PC-9 (cell line): ENCODE results near the gene IL17RE. TPM values are rescaled to one million over a fixed set of nuclear protein-coding genes. Genes with fewer than 3 reads are reported as not detected.

ENCODE experiments used
- BruUV-seq: library from RNA; stranded (reverse); fragments of 400-500 nt; replicated peaks from 2 replicates; lab custom pipeline; 2021; lab: Mats Ljungman, UMichigan
- CTCF ChIA-PET: fragments of 300-600 bp; sonication (Branson Sonifier 250); formaldehyde crosslinking; loops from one replicate; lab custom pipeline; 2022; ENCODE audit warnings: antibody characterized with exemption; lab: Charles Lee
- POLR2A ChIA-PET: fragments of 300-600 bp; sonication (Branson Sonifier 250); formaldehyde crosslinking; loops from one replicate; lab custom pipeline; 2022; ENCODE audit warnings: antibody characterized with exemption; ENCODE audit not compliant: unreplicated experiment; lab: Charles Lee
- DNase-seq, 2 experiments: peaks; one replicate each; pipeline versions ENCODE4 v3.0.0 to v3.0.0-alpha.2; 2015 to 2022; ENCODE audit warnings: mixed read lengths in 1 of 2
- H2AFZ ChIP-seq: fragments of 200-600 bp; sonication (generic); 2 replicates; pipeline ENCODE4 v1.8.1; 2017; ENCODE audit warnings: antibody characterized with exemption
- H3F3A ChIP-seq: fragments of 200-600 bp; sonication (generic); 2 replicates; pipeline ENCODE4 v1.8.1; 2017; ENCODE audit warnings: antibody characterized with exemption, mild to moderate bottlenecking, low read depth; ENCODE audit not compliant: insufficient read depth
- H3K27ac ChIP-seq: fragments of 200-600 bp; sonication (generic); 2 replicates; pipeline ENCODE4 v1.6.1; 2016; ENCODE audit warnings: mixed run types
- H3K27me3 ChIP-seq: fragments of 200-600 bp; sonication (generic); 2 replicates; pipeline ENCODE4 v1.6.1; 2016; ENCODE audit warnings: low read depth, mixed run types; ENCODE audit not compliant: insufficient read depth
- H3K36me3 ChIP-seq: fragments of 200-600 bp; sonication (generic); 2 replicates; pipeline ENCODE4 v1.6.1; 2016; ENCODE audit warnings: low read depth, mixed run types
- H3K4me1 ChIP-seq: fragments of 200-600 bp; sonication (generic); replicated peaks from 2 replicates; pipeline ENCODE4 v1.6.1; 2016; ENCODE audit warnings: mixed run types; ENCODE audit not compliant: insufficient read depth
- H3K4me2 ChIP-seq: fragments of 200-600 bp; sonication (generic); 2 replicates; pipeline ENCODE4 v1.6.1; 2017; ENCODE audit warnings: mixed run types
- H3K4me3 ChIP-seq: fragments of 200-600 bp; sonication (generic); 2 replicates; pipeline ENCODE4 v1.6.1; 2016; ENCODE audit warnings: mixed run types
- H3K79me2 ChIP-seq: fragments of 200-600 bp; sonication (generic); 2 replicates; pipeline ENCODE4 v1.6.1; 2017; ENCODE audit warnings: low read depth, mixed run types
- H3K9me2 ChIP-seq: fragments of 200-600 bp; sonication (generic); 2 replicates; pipeline ENCODE4 v1.8.1; 2017; ENCODE audit warnings: mild to moderate bottlenecking; ENCODE audit not compliant: insufficient read depth
- H3K9me3 ChIP-seq: fragments of 200-600 bp; sonication (generic); 2 replicates; pipeline ENCODE4 v1.8.1; 2016; ENCODE audit warnings: low read depth; ENCODE audit not compliant: insufficient read depth
- H4K20me1 ChIP-seq: fragments of 200-600 bp; sonication (generic); 2 replicates; pipeline ENCODE4 v1.8.1; 2017; ENCODE audit not compliant: insufficient read depth
- CTCF ChIP-seq: fragments of 200-600 bp; sonication (generic); conservative IDR thresholded peaks from 2 replicates; pipeline ENCODE4 v1.6.1; 2017; ENCODE audit warnings: mixed run types, antibody characterized with exemption, mild to moderate bottlenecking, moderate library complexity
- EZH2 ChIP-seq: fragments of 200-600 bp; sonication (generic); IDR thresholded peaks from 2 replicates; pipeline ENCODE4 v1.8.0; 2017; ENCODE audit warnings: antibody characterized with exemption, low read depth
- intact Hi-C: fragments of 100-400 bp; cut with micrococcal nuclease; formaldehyde crosslinking; loops from one replicate; pipeline ENCODE4 v1.10.0; 2022; ENCODE audit not compliant: unreplicated experiment
- total RNA-seq: library from RNA; stranded (reverse); gene quantifications from 2 replicates; pipeline ENCODE4 v1.2.3, GENCODE V29; 2021

The IL17RE gene
- total RNA-seq, 1 experiment from 2014 or later: 23.8 TPM

GRCh38 chr3:9932843-9933560 is 30.4 kb downstream of the IL17RE start:
- ChIA-PET CTCF (interaction anchor here (0.6 to 1.1 kb wide), 18 partner anchors 9 to 580 kb away, joined by 3 to 18 read pairs (median 6); partner anchors contain the start of gene RPUSD3), POLR2A (interaction anchor here (0.5 to 0.8 kb wide), 5 partner anchors 16 to 293 kb away, joined by 3 to 15 read pairs (median 5); partner anchors contain the start of genes ARPC4 and IL17RC)
- no peaks in the 10 kb centered on the region for H4K20me1 ChIP-seq
- peaks cover 17% of the 10 kb centered on the region; the same call in 1 of the 2 replicates for H3F3A ChIP-seq
- H3K4me2 ChIP-seq: peak overlapping the region; percentile 99
- H3K27me3 ChIP-seq: no peaks in the 10 kb centered on the region
- peak overlapping the region; percentile 90 for H2AFZ ChIP-seq
- H3K36me3 ChIP-seq: peaks cover 18% of the 10 kb centered on the region
- H3K9me2 ChIP-seq: no peaks in the 10 kb centered on the region
- H3K4me3 ChIP-seq: peak overlapping the region; percentile 72
- H3K27ac ChIP-seq: peak overlapping the region; percentile 89
- H3K79me2 ChIP-seq: peaks cover 15% of the 10 kb centered on the region
- TF ChIP-seq EZH2 (no peak), CTCF (peak; percentile 79)
- H3K4me1 ChIP-seq: peaks cover 23% of the 10 kb centered on the region
- intact Hi-C loops: loop anchor here (1.0 to 2.0 kb wide), 3 partner anchors 16 to 140 kb away; partner anchors contain the start of genes ARPC4, IL17RC and TADA3
- DNase-seq: peak; percentile 48 to 70
- BruUV-seq: TSS peak; percentile 53
- H3K9me3 ChIP-seq: no peaks in the 10 kb centered on the region

DNA sequence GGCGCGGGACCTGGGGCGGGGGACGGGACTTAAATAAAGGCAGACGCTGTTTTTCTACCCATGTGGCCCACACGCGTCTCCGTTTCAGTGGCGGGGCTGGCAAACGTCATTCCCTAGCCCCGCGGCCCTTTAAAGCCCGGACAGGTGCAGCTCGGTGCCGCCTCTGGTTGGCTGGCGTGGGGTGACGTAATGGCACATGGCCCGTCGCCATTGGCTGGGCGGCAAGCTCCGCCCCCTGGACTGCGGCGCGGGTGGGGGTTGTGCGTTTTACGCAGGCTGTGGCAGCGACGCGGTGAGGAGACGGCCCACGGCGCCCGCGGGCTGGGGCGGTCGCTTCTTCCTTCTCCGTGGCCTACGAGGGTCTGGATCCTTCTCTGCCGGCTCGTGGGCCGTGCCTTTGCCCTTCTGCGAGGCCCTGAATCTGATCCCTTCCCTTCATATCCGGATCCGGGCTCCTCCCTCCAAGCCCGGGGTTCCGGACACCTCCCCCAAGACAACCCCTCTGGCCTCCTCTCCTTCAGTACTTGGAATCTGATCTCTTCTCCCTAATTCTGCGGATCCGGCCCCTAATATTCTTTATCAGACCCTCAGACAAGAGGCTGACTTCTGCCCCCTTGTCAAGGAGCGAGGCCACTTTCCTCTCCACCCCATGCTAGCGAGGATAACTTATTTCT is 31.1 kb downstream of the IL17RE start, which contains the start of gene CRELD1:
TSS of gene CRELD1 (plus strand) at position 274 of the 674 bp plus-strand sequence. CDS start 605 bp downstream, outside the sequence.
- peaks cover 17% of the 10 kb centered on the region; the same call in 1 of the 2 replicates for H3F3A ChIP-seq
- H3K4me1 ChIP-seq: peaks cover 23% of the 10 kb centered on the region
- H3K27me3 ChIP-seq: no peaks in the 10 kb centered on the region
- H3K9me3 ChIP-seq: no peaks in the 10 kb centered on the region
- no peak for TF ChIP-seq EZH2
- TF ChIP-seq CTCF: no peak
- H3K4me3 ChIP-seq: peak within 1 kb of the TSS; percentile 72
- H3K9me2 ChIP-seq: no peaks in the 10 kb centered on the region
- no TSS peak for BruUV-seq
- DNase-seq: peak; percentile 88 to 96
- intact Hi-C loops: loop anchor here (1.0 to 2.0 kb wide), 3 partner anchors 16 to 141 kb away; partner anchors contain the start of genes ARPC4, IL17RC and TADA3
- H3K4me2 ChIP-seq: peak within 1 kb of the TSS; percentile 99
- H3K36me3 ChIP-seq: peaks cover 21% of the 10 kb centered on the region
- peak within 1 kb of the TSS; percentile 90 for H2AFZ ChIP-seq
- CTCF ChIA-PET: interaction anchor here (1.0 kb wide), 1 partner anchor 13 kb away, joined by 3 read pairs; no protein-coding TSS in a partner anchor
- peaks cover 15% of the 10 kb centered on the region for H3K79me2 ChIP-seq
- POLR2A ChIA-PET: interaction anchor here (0.5 to 0.8 kb wide), 5 partner anchors 17 to 292 kb away, joined by 3 to 26 read pairs (median 5); partner anchors contain the start of gene IL17RC
- H3K27ac ChIP-seq: peak within 1 kb of the TSS; percentile 89
- no peaks in the 10 kb centered on the region for H4K20me1 ChIP-seq

DNA sequence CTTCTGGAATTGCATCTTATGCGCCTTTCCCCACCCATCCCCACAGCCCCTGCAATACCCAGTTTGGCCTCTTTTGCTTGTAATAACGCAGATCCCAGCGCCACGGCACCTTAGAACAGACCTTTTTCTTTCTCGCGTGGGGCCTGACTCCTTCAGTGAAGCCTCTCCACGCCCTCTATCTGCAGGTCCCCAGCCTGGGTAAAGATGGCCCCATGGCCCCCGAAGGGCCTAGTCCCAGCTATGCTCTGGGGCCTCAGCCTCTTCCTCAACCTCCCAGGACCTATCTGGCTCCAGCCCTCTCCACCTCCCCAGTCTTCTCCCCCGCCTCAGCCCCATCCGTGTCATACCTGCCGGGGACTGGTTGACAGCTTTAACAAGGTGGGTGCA is 31.6 kb downstream of the IL17RE start:
- intact Hi-C loops: no loop called here
- POLR2A ChIA-PET: interaction anchor here (0.8 kb wide), 1 partner anchor 18 kb away, joined by 5 read pairs; the partner anchor contains the start of gene IL17RC

More for the DNA sequence above, 31.6 kb downstream of the IL17RE start:
- peaks cover 21% of the 10 kb centered on the region for H3K36me3 ChIP-seq
- H2AFZ ChIP-seq: peak overlapping the region; percentile 90
- H3K9me2 ChIP-seq: no peaks in the 10 kb centered on the region
- peak overlapping the region; percentile 99 for H3K4me2 ChIP-seq
- H3K4me1 ChIP-seq: peaks cover 23% of the 10 kb centered on the region
- peaks cover 15% of the 10 kb centered on the region for H3K79me2 ChIP-seq
- CTCF ChIA-PET: interaction anchor here (1.0 kb wide), 1 partner anchor 12 kb away, joined by 3 read pairs; no protein-coding TSS in a partner anchor
- H3K9me3 ChIP-seq: no peaks in the 10 kb centered on the region
- TF ChIP-seq EZH2 (no peak), CTCF (peak; percentile 38; the same call in 1 of the 2 replicates)
- H3K4me3 ChIP-seq: peak overlapping the region; percentile 72
- no peak for DNase-seq
- H3F3A ChIP-seq: peaks cover 17% of the 10 kb centered on the region; the same call in 1 of the 2 replicates
- H3K27me3 ChIP-seq: no peaks in the 10 kb centered on the region
- H4K20me1 ChIP-seq: no peaks in the 10 kb centered on the region
- BruUV-seq: TSS peak; percentile 64
- H3K27ac ChIP-seq: peak overlapping the region; percentile 89
